HG02759 (cell line): ENCODE data around the gene RGL2.
A peak's percentile ranks its signal among the peaks of the same experiment; 100 is the strongest.
"Not testable (repeated sequence)": the region's sequence is repeated elsewhere in the genome, so short reads cannot be mapped to it uniquely, and the experiment has no call there.

Experiments used
- ATAC-seq: cut with Tn5 transposase; IDR thresholded peaks from one replicate; pipeline ENCODE4 v1.9.1; 2021; ENCODE audit warnings: mild to moderate bottlenecking, moderate library complexity; ENCODE audit not compliant: unreplicated experiment

RGL2 gene

GRCh38 chr6:33298773-33299236 lies at the start of gene RGL2:
Gene RGL2 (minus strand): TSS chr6:33298942. CDS start chr6:33298610, 332 bp downstream.
- ATAC-seq, result peak; percentile 31

- ATAC-seq, result no peak
Measured at GRCh38 chr6:33347816-33348215, 49.1 kb upstream of the RGL2 start.

- not testable (repeated sequence) for ATAC-seq
Measured at GRCh38 chr6:33346972-33347371, 48.2 kb upstream of the RGL2 start.

GRCh38 chr6:33344701-33345697 lies 46.3 kb upstream of the RGL2 start:
- ATAC-seq, result no peak

GRCh38 chr6:33343953-33344611 lies 45.3 kb upstream of the RGL2 start:
- ATAC-seq, result no peak

GRCh38 chr6:33343606-33343952 lies 44.8 kb upstream of the RGL2 start:
- not testable (repeated sequence) for ATAC-seq

GRCh38 chr6:33339193-33339592 lies 40.5 kb upstream of the RGL2 start:
- no peak for ATAC-seq

GRCh38 chr6:33336495-33336894 lies 37.8 kb upstream of the RGL2 start:
- ATAC-seq, result no peak

- no peak for ATAC-seq
Measured at GRCh38 chr6:33335916-33336315, 37.2 kb upstream of the RGL2 start.

- no peak for ATAC-seq
Measured at GRCh38 chr6:33333666-33334065, 34.9 kb upstream of the RGL2 start.

GRCh38 chr6:33330736-33331135 lies 32.0 kb upstream of the RGL2 start:
- no peak for ATAC-seq

GRCh38 chr6:33329058-33329457 lies 30.3 kb upstream of the RGL2 start:
- no peak for ATAC-seq

- no peak for ATAC-seq
Measured at GRCh38 chr6:33324125-33324524, 25.4 kb upstream of the RGL2 start.

GRCh38 chr6:33323623-33323948 lies 24.8 kb upstream of the RGL2 start:
- no peak for ATAC-seq

- ATAC-seq, result no peak
Measured at GRCh38 chr6:33321227-33321626, 22.5 kb upstream of the RGL2 start.

GRCh38 chr6:33320315-33321181 lies 21.8 kb upstream of the RGL2 start:
- ATAC-seq, result no peak

- ATAC-seq, result no peak
Measured at GRCh38 chr6:33319939-33320314, 21.2 kb upstream of the RGL2 start.

- ATAC-seq, result no peak
Measured at GRCh38 chr6:33318426-33319073, 19.8 kb upstream of the RGL2 start.

- ATAC-seq, result peak; percentile 55
Measured at GRCh38 chr6:33317669-33318425, 19.1 kb upstream of the RGL2 start, which contains the start of gene ZBTB22. Gene ZBTB22 (minus strand): TSS chr6:33317744. CDS start chr6:33316916, 828 bp downstream.

GRCh38 chr6:33317419-33317668 lies 18.6 kb upstream of the RGL2 start:
- no peak for ATAC-seq
